Keratinocyte (primary cell): ENCODE results near the gene VEZT.

Source experiments
- CTCF ChIP-seq, 3 experiments: IDR thresholded peaks in 1 of 3; conservative IDR thresholded peaks in 1 of 3; optimal IDR thresholded peaks in 1 of 3; 2 replicates in 2 of 3; 3 replicates in 1 of 3; pipeline versions ENCODE3 to v1.5.1; 2011; ENCODE audit warnings: low read length in 3 of 3, mild to moderate bottlenecking in 3 of 3, moderate library complexity in 2 of 3, control low read depth in 1 of 3, inconsistent platforms in 1 of 3; ENCODE audit not compliant: insufficient read depth in 2 of 3; ENCODE audit errors: extremely low read depth in 1 of 3
- EZH2 ChIP-seq: IDR thresholded peaks from one replicate; pipeline ENCODE4 v1.6.1; 2012; ENCODE audit warnings: inconsistent platforms, mild to moderate bottlenecking, low read length, moderate library complexity

GRCh38 chr12:95179011-95179410 is 38.6 kb upstream of the VEZT start:
- TF ChIP-seq CTCF (optimal IDR thresholded peaks at IDR 0.05 in 1 of 3, IDR thresholded peaks at IDR 0.05 in 1 of 3, conservative IDR thresholded peaks at IDR 0.05 in 1 of 3; ENCODE audit: extremely low read depth in 1 of 3, insufficient read depth in 2 of 3, low read length in 3 of 3) (no peak), EZH2 (no peak)
